22Rv1 (cell line): ENCODE data around the gene IQGAP2.

Source experiments
- CTCF ChIP-seq: fragments of 450-650 bp; IDR thresholded peaks from 2 replicates; pipeline ENCODE4 v1.5.1; 2017; ENCODE audit warnings: mild to moderate bottlenecking
- ZFX ChIP-seq: fragments of 450-650 bp; IDR thresholded peaks from 2 replicates; pipeline ENCODE4 v1.6.1; 2017; ENCODE audit warnings: antibody characterized with exemption, borderline replicate concordance

DNA sequence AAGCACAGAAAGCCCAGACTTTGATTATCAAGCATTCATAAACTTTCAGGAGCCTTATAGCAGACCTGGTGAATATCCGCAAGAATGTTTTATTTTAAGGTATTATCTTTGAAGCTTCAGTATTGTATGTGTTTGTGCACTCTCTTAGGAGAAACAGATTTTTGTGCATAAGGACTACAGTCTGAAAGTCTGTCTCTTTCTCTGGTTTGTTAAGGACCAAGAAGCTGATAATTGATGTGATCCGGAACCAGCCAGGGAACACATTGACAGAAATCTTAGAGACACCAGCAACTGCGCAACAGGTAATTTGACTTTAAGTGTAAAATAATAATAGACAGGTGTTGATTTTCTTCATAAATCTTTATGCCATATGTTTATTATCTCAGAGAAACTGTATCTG is 290.1 kb downstream of the IQGAP2 start:
- TF ChIP-seq CTCF = no peak
- no peak for TF ChIP-seq ZFX
